IPS DF 4.7 (cell line): Measurements from ENCODE around the gene SNRNP70.
"Not testable (repeated sequence)": the region's sequence is repeated elsewhere in the genome, so short reads cannot be mapped to it uniquely, and the experiment has no call there.

Experiments
- DNase-seq: peaks from one replicate; pipeline ENCODE4 v3.0.0-alpha.2; 2013; ENCODE audit warnings: low spot score; ENCODE audit errors: extremely low read depth

SNRNP70 gene

GRCh38 chr19:49085020-49085867 lies at the start of gene SNRNP70:
TSS of gene SNRNP70 (plus strand) at chr19:49085451. CDS start at chr19:49086415, 964 bp downstream.
- DNase-seq = peak; percentile 98

- DNase-seq = not testable (repeated sequence)
Measured at GRCh38 chr19:49036815-49037214, 48.4 kb upstream of the SNRNP70 start, which contains the start of gene CGB1. TSS of gene CGB1 (minus strand) at chr19:49036895. CDS start at chr19:49036711, 184 bp downstream.

GRCh38 chr19:49038111-49038510 lies 47.1 kb upstream of the SNRNP70 start:
- not testable (repeated sequence) for DNase-seq

GRCh38 chr19:49038557-49039276 lies 46.5 kb upstream of the SNRNP70 start:
- DNase-seq = not testable (repeated sequence)

GRCh38 chr19:49039736-49040135 lies 45.5 kb upstream of the SNRNP70 start:
- not testable (repeated sequence) for DNase-seq

- DNase-seq = no peak
Measured at GRCh38 chr19:49042177-49042576, 43.1 kb upstream of the SNRNP70 start.

- not testable (repeated sequence) for DNase-seq
Measured at GRCh38 chr19:49042666-49043065, 42.6 kb upstream of the SNRNP70 start.

- DNase-seq = not testable (repeated sequence)
Measured at GRCh38 chr19:49043548-49043947, 41.7 kb upstream of the SNRNP70 start, which contains the start of gene CGB5. TSS of gene CGB5 (plus strand) at chr19:49043848. CDS start at chr19:49044210, 362 bp downstream.

- DNase-seq = not testable (repeated sequence)
Measured at GRCh38 chr19:49049011-49049410, 36.2 kb upstream of the SNRNP70 start, which contains the start of gene CGB8. TSS of gene CGB8 (minus strand) at chr19:49049111. CDS start at chr19:49048739, 372 bp downstream.

- DNase-seq = not testable (repeated sequence)
Measured at GRCh38 chr19:49049834-49050233, 35.4 kb upstream of the SNRNP70 start.

- DNase-seq = not testable (repeated sequence)
Measured at GRCh38 chr19:49050376-49051033, 34.7 kb upstream of the SNRNP70 start.

- no peak for DNase-seq
Measured at GRCh38 chr19:49056101-49056901, 28.9 kb upstream of the SNRNP70 start.

- not testable (repeated sequence) for DNase-seq
Measured at GRCh38 chr19:49056902-49057596, 28.2 kb upstream of the SNRNP70 start.

- DNase-seq = no peak
Measured at GRCh38 chr19:49057636-49058234, 27.5 kb upstream of the SNRNP70 start, which contains the start of gene CGB7. TSS of gene CGB7 (minus strand) at chr19:49057749. CDS start at chr19:49055375, 2,374 bp downstream.

GRCh38 chr19:49058562-49058961 lies 26.7 kb upstream of the SNRNP70 start:
- DNase-seq = no peak

- DNase-seq = no peak
Measured at GRCh38 chr19:49059053-49059452, 26.2 kb upstream of the SNRNP70 start.

- DNase-seq = no peak
Measured at GRCh38 chr19:49061000-49061399, 24.3 kb upstream of the SNRNP70 start.

- no peak for DNase-seq
Measured at GRCh38 chr19:49061445-49061844, 23.8 kb upstream of the SNRNP70 start.

GRCh38 chr19:49064029-49064629 lies 21.1 kb upstream of the SNRNP70 start:
- no peak for DNase-seq
